ENCODE results near the gene TBC1D16.

TBC1D16 gene

GRCh38 chr17:79943347-79944241 lies 92.1 kb downstream of the TBC1D16 start:
- no peak overlapping the region for H3K27ac ChIP-seq
- TF ChIP-seq ZFX (IDR thresholded peaks at IDR 0.05) (no peak), CTCF (conservative IDR thresholded peaks at IDR 0.05) (no peak)

- no peak for TF ChIP-seq ZFX (IDR thresholded peaks at IDR 0.05)
- TF ChIP-seq CTCF (conservative IDR thresholded peaks at IDR 0.05) = no peak
- H3K27ac ChIP-seq = no peak overlapping the region
Measured at GRCh38 chr17:79942591-79943346, 92.9 kb downstream of the TBC1D16 start.

GRCh38 chr17:79942011-79942405 lies 93.7 kb downstream of the TBC1D16 start:
- TF ChIP-seq CTCF (conservative IDR thresholded peaks at IDR 0.05) (no peak), ZFX (IDR thresholded peaks at IDR 0.05) (no peak)

GRCh38 chr17:79941088-79942010 lies 94.3 kb downstream of the TBC1D16 start:
- TF ChIP-seq CTCF (conservative IDR thresholded peaks at IDR 0.05) = no peak
- no peak for TF ChIP-seq ZFX (IDR thresholded peaks at IDR 0.05)
- H3K27ac ChIP-seq = no peak overlapping the region

More at GRCh38 chr17:79942011-79942405, 93.7 kb downstream of the TBC1D16 start:
- no peak overlapping the region for H3K27ac ChIP-seq

- no peak overlapping the region for H3K27ac ChIP-seq
- no peak for TF ChIP-seq CTCF (conservative IDR thresholded peaks at IDR 0.05)
- TF ChIP-seq ZFX (IDR thresholded peaks at IDR 0.05) = no peak
Measured at GRCh38 chr17:79940459-79941087, 95.1 kb downstream of the TBC1D16 start.

- TF ChIP-seq ZFX (IDR thresholded peaks at IDR 0.05) (no peak), CTCF (conservative IDR thresholded peaks at IDR 0.05) (no peak)
- H3K27ac ChIP-seq = no peak overlapping the region
Measured at GRCh38 chr17:79939755-79940458, 95.8 kb downstream of the TBC1D16 start.

Data from C4-2B (cell line).